Esophagus squamous epithelium (tissue), 4 donors: Measurements from ENCODE around the gene UBE2L5.

ENCODE experiments used
- CTCF ChIP-seq, 6 experiments: fragments of 450-650 bp in 4 of 6; fragments of 200-600 bp in 2 of 6; sonication (generic) in 2 of 6; IDR thresholded peaks; one replicate each; pipeline ENCODE4 v1.5.1; 2016 to 2019; ENCODE audit warnings: antibody characterized with exemption in 6 of 6, mild to moderate bottlenecking in 4 of 6, moderate library complexity in 4 of 6
- POLR2A ChIP-seq, 4 donors: fragments of 450-650 bp; IDR thresholded peaks; one replicate each; pipeline ENCODE4 v1.6.1; 2017; ENCODE audit warnings: antibody characterized with exemption in 4 of 4, mild to moderate bottlenecking in 4 of 4, moderate library complexity in 3 of 4

- TF ChIP-seq POLR2A (IDR thresholded peaks at IDR 0.05) (no peak), CTCF (IDR thresholded peaks at IDR 0.05) (no peak)
These were observed 26.1 kb downstream of the UBE2L5 start for GRCh38 chr13:30448441-30448840.
